Measurements from ENCODE around the gene CARF. TPM values are rescaled to one million over a fixed set of nuclear protein-coding genes. Genes with fewer than 3 reads are reported as not detected.

The CARF gene
- total and polyA plus RNA-seq, 4 donors: 0.98 to 4.3 (median 2.9) TPM

DNA sequence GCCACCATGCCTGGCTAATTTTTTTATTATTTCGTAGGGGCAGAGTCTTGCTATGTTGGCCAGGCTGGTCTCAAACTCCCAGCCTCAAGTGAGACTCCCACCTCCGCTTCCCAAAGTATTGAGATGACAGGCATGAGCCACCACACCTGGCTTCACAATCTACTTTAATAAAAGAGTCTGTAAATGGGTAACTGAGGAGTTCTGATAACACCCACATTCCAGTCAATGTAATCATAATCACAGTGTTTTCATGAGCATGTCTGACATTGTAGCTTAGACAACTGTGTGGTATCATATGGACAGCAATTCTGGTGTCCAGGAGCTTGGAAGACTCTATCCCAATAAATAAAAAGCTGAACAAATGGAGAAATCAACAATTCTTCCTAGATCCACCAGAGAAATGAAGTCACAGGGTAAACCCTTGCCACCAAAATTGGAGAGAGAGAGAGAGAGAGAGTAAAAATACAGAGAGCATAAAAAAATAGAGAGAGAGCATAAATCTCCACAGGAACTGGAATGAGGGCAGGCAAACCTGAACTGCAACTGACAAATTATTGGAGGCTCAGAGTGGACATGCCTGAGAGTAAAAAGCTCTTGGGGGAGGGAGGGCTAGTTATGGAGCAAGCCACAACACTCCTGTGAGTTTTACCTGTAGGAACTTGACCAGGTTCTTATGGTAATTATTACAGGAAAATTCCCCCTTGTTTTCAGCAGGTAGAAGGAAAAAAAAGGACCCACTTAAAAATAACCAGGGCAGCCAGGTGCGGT is 90.2 kb downstream of the CARF start (continued):
- TF ChIP-seq, protein P1, sequence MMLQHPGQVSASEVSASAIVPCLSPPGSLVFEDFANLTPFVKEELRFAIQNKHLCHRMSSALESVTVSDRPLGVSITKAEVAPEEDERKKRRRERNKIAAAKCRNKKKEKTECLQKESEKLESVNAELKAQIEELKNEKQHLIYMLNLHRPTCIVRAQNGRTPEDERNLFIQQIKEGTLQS (IDR thresholded peaks at IDR 0.05): no peak
- TF ChIP-seq JUND (IDR thresholded peaks at IDR 0.05): no peak

DNA sequence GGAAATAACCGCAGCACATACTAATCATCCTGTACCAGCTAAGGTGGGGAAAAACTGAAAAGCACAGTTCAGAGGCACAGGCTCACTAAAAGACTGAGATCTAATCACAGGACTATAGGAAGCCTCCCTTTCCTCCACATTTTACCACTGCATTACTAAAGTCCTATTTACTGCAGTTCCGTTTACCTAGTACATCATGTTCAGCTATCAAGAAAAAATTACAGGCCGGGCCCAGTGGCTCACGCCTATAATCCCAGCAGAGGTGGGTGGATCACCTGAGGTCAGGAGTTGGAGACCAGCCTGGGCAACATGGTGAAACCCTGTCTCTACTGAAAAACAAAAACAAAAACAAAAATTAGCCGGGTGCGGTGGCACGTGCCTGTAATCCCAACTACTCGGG is 91.6 kb downstream of the CARF start:
- H3K27me3 ChIP-seq (ENCODE audit: control insufficient read depth in 4 of 4, insufficient read depth in 4 of 4, low read length in 3 of 4): no peaks in the 10 kb centered on the region
- H3K9me3 ChIP-seq (ENCODE audit: control insufficient read depth in 4 of 4, low read length in 3 of 4): no peaks in the 10 kb centered on the region
- TF ChIP-seq EGR1 (IDR thresholded peaks at IDR 0.05; ENCODE audit: low read depth in 2 of 2) (no peak), SP1 (IDR thresholded peaks at IDR 0.05) (no peak), YY1 (IDR thresholded peaks at IDR 0.05) (no peak), HNF4A (conservative IDR thresholded peaks at IDR 0.05) (no peak), HNF4G (IDR thresholded peaks at IDR 0.05) (no peak), RAD21 (IDR thresholded peaks at IDR 0.05) (no peak), FOXA2 (IDR thresholded peaks at IDR 0.05) (no peak), TAF1 (conservative IDR thresholded peaks at IDR 0.05) (no peak), RXRA (IDR thresholded peaks at IDR 0.05) (no peak), FOXA1 (IDR thresholded peaks at IDR 0.05) (no peak), GABPA (IDR thresholded peaks at IDR 0.05 in 1 of 2, conservative IDR thresholded peaks at IDR 0.05 in 1 of 2) (no peak), JUND (IDR thresholded peaks at IDR 0.05) (no peak)
- TF ChIP-seq, protein P2, sequence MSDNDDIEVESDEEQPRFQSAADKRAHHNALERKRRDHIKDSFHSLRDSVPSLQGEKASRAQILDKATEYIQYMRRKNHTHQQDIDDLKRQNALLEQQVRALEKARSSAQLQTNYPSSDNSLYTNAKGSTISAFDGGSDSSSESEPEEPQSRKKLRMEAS (IDR thresholded peaks at IDR 0.05): no peak
- TF ChIP-seq, protein P3, sequence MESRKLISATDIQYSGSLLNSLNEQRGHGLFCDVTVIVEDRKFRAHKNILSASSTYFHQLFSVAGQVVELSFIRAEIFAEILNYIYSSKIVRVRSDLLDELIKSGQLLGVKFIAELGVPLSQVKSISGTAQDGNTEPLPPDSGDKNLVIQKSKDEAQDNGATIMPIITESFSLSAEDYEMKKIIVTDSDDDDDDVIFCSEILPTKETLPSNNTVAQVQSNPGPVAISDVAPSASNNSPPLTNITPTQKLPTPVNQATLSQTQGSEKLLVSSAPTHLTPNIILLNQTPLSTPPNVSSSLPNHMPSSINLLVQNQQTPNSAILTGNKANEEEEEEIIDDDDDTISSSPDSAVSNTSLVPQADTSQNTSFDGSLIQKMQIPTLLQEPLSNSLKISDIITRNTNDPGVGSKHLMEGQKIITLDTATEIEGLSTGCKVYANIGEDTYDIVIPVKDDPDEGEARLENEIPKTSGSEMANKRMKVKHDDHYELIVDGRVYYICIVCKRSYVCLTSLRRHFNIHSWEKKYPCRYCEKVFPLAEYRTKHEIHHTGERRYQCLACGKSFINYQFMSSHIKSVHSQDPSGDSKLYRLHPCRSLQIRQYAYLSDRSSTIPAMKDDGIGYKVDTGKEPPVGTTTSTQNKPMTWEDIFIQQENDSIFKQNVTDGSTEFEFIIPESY (IDR thresholded peaks at IDR 0.05): no peak
- TF ChIP-seq, protein P4, sequence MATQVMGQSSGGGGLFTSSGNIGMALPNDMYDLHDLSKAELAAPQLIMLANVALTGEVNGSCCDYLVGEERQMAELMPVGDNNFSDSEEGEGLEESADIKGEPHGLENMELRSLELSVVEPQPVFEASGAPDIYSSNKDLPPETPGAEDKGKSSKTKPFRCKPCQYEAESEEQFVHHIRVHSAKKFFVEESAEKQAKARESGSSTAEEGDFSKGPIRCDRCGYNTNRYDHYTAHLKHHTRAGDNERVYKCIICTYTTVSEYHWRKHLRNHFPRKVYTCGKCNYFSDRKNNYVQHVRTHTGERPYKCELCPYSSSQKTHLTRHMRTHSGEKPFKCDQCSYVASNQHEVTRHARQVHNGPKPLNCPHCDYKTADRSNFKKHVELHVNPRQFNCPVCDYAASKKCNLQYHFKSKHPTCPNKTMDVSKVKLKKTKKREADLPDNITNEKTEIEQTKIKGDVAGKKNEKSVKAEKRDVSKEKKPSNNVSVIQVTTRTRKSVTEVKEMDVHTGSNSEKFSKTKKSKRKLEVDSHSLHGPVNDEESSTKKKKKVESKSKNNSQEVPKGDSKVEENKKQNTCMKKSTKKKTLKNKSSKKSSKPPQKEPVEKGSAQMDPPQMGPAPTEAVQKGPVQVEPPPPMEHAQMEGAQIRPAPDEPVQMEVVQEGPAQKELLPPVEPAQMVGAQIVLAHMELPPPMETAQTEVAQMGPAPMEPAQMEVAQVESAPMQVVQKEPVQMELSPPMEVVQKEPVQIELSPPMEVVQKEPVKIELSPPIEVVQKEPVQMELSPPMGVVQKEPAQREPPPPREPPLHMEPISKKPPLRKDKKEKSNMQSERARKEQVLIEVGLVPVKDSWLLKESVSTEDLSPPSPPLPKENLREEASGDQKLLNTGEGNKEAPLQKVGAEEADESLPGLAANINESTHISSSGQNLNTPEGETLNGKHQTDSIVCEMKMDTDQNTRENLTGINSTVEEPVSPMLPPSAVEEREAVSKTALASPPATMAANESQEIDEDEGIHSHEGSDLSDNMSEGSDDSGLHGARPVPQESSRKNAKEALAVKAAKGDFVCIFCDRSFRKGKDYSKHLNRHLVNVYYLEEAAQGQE (IDR thresholded peaks at IDR 0.05): no peak
- TF ChIP-seq, protein P5, sequence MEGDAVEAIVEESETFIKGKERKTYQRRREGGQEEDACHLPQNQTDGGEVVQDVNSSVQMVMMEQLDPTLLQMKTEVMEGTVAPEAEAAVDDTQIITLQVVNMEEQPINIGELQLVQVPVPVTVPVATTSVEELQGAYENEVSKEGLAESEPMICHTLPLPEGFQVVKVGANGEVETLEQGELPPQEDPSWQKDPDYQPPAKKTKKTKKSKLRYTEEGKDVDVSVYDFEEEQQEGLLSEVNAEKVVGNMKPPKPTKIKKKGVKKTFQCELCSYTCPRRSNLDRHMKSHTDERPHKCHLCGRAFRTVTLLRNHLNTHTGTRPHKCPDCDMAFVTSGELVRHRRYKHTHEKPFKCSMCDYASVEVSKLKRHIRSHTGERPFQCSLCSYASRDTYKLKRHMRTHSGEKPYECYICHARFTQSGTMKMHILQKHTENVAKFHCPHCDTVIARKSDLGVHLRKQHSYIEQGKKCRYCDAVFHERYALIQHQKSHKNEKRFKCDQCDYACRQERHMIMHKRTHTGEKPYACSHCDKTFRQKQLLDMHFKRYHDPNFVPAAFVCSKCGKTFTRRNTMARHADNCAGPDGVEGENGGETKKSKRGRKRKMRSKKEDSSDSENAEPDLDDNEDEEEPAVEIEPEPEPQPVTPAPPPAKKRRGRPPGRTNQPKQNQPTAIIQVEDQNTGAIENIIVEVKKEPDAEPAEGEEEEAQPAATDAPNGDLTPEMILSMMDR (IDR thresholded peaks at IDR 0.05; ENCODE audit: low read depth, low read length, missing input control): no peak
- TF ChIP-seq, protein P1 (IDR thresholded peaks at IDR 0.05): no peak
- 97% methylated on average over 8 of the region's 8 CpGs for WGBS
- no peak overlapping the region for H3K27ac ChIP-seq (ENCODE audit: low read depth in 1 of 2, low read length in 2 of 2)
- no peak overlapping the region for H3K9ac ChIP-seq (ENCODE audit: low read depth in 1 of 2, low read length in 2 of 2)
- no peaks in the 10 kb centered on the region for H3K36me3 ChIP-seq (ENCODE audit: control insufficient read depth in 4 of 4, insufficient read depth in 3 of 4, low read depth in 1 of 4, low read length in 3 of 4)
- H3K4me3 ChIP-seq (ENCODE audit: low read depth in 1 of 3, low read length in 3 of 3): no peak overlapping the region
- no peaks in the 10 kb centered on the region for H3K4me1 ChIP-seq (ENCODE audit: control insufficient read depth in 4 of 4, insufficient read depth in 4 of 4, low read length in 3 of 4)
- no peak for DNase-seq (ENCODE audit: low spot score)
